Activated CD8-positive, alpha-beta memory T cell treated with anti-CD3 and anti-CD28 coated beads, Interleukin-2, amount 50 U/mL, for 4 hours (primary cell): ENCODE data around the gene OR11A1.

Experiments
- DNase-seq: peaks from one replicate; pipeline ENCODE4 v3.0.0-alpha.2; 2020

The OR11A1 gene, protein sequence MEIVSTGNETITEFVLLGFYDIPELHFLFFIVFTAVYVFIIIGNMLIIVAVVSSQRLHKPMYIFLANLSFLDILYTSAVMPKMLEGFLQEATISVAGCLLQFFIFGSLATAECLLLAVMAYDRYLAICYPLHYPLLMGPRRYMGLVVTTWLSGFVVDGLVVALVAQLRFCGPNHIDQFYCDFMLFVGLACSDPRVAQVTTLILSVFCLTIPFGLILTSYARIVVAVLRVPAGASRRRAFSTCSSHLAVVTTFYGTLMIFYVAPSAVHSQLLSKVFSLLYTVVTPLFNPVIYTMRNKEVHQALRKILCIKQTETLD

DNA sequence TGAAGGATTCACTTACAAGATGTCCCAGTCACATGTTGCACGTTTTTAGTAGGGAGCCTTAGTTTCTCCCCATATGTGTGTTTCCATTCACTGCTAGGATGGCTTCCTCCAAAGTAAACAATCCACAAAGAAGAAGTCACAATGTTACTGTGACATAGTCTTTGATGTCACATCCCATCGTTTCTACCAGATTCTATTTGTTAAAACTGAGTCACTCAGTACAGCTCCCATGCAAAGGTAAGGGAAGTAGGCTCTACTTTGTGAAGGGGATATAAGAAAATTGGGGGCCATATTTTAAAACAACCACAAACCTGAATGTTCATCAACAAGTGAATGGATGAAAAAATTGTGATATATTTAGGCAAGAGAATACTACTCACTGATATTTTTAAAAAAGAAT is at the start of gene OR11A1, which contains the start of gene OR2H1:
TSS of gene OR11A1 (minus strand) at position 101 of the 400 bp plus-strand sequence. CDS start 29,430 bp downstream, outside the sequence.
TSS of gene OR2H1 (plus strand) at position 185 of the 400 bp plus-strand sequence. CDS start 4,615 bp downstream, outside the sequence.
- DNase-seq, result no peak

DNA sequence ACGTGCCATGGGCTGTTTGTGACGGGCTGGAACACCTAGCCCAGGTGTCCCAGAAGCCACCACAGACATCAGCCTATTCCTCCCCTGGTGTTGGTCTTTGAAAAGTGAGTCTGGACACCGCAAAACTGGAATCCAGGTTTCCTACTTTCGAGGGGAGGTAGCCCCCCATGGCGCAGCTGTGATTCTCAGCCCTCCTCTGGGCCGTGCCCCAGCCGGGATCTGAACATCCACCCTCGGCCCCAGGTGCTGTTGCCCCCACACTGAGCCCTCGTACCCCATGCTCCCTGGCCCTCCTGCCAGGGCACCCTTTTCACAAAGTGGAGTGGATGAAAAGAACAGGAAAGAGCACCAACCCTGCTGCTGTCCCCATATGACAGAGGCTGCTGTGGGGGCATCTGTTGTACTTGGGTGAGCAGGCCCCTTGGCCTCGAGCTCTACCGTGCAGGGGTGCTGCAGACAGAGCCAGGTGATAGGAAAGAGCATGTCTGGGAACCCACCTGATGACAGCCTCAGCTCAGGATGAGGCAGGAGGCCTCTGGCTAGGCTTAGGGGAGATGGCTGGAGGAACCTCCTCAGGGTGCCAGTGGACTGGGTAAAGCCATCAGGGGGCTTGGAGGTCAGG is 49.7 kb upstream of the OR11A1 start:
- DNase-seq, result no peak

DNA sequence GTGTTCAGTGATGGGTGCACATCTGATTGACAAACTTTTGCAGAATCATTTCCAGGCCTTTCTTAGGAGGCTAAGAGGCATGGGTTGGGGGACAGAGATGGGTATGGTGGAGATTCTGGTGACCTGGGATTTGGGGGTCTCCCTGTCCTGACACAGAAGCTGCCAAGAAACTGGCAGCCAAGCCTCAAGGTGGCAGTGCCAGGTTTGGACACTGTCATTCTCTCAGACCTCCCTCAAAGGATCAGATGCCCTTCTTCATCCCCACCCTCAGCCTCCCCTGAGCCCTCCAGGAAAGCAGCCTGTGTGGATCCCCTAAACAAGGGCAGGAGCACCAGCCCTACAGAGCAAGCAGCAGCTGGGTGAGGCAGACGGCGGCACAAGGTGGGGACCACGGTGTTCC is 48.9 kb upstream of the OR11A1 start:
- DNase-seq, result no peak

DNA sequence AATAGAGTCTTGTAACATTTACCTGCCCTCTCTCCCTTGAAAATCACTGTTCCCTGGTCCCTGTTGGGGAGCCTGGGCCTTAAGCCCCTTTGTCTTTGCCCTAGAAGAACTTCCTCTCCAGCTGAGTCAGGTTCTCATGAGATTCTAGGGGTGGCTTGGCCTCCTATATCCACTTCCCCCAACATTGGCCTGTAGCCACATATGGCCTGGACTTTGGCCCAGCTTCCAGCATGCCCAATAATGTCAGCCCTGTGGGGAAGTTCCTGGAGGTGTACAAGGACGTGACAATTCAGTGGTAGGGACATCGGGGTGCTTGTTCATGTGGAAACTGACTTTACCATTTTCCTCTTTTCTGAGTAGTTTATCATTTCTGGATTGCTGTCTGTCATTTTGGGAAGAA is 48.1 kb upstream of the OR11A1 start:
- DNase-seq, result no peak

DNA sequence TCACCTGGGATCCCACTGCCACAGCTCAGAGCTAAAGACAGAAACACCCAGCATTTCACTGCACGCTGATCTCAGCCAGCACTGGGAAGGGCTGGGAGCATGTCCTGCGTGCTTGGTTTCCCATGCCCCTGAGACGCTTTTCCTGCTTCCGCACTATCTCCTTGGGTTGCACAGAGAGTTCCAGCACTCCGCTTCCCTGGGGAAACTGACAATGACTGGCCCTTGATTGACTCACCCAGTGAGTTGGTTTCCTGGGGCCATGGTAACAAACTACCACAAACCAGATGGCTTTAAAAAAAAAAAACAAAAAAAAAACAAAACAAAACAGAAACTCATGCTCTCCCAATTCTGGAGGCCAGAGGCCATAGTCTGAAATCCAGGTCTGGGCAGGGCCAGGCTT is 45.7 kb upstream of the OR11A1 start:
- no peak for DNase-seq

DNA sequence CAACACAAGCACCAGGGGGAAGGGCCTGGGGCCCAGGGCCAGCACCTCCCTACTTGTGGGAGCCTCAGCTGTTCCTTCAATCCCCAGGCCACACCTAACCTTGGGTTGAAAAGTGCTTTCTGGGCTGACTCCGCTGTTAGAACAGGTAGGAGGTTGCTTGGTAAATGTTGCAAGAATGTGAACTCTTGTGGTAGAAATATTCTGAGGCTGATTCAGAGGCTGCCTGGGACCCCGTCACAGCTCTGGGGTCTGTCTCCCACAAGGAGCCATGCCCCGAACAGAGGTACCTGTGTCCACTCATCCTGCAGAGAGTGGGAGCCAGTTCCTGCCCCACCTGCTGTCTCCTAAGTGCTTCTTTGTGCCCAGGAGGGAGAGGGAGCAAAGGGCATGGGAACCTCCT is 45.3 kb upstream of the OR11A1 start:
- DNase-seq, result no peak

DNA sequence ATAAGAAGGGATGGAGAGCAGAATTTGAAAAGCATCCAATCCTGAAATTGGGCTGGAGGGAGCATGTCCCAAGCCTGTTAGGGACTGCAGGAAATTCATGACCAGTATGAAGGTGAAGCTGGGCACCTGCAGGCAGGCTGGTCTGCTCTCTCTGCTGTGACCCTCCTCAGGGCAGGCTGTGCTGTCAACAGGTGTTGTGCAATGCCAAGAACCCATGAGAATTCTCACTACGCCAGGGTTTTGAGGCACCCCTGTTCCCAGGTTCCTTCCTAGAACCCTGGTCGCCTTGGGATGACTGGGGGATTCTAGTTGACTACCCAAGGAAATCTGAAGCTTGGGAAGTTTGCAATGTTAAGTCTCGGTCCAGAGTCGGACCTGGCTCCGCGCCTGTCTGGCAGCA is 44.2 kb upstream of the OR11A1 start:
- no peak for DNase-seq

DNA sequence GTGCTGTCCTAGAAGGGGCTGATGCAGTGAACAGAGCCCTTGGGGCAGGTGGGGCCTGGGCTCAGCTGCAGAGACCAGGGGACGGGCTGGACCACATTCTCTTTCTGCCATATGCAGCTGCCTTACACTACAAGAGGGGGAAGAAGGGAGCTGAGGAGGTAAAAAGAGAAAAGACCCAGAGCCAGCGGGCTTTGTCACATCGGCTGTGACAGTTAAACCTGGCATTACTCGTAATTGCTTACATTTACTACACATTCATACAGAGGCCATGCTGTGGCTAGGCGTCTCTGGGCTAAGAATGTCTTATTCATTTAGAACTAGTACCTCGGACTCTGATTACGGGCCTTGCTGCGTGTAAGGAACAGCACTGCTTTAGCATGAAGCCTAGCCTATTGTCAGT is 43.7 kb upstream of the OR11A1 start:
- DNase-seq, result no peak

DNA sequence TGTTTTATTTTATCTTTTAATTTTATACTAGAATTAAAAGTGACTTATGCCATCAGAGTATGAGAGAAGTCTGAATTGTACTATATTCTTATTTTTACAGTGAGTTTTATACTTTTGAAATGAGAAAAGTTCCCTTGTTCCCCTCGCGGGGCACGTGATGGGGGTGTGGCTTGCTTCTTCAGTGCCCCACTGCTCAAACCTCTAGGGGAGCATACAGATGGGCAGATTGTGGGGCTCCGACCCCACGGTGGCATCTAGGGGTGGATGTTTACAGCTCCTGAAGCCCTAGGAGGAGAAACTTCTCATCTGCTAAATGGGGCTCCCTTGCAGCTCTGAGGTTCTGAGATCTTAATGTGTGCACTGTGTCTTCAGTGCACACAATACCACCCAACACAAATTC is 42.8 kb upstream of the OR11A1 start:
- no peak for DNase-seq

DNA sequence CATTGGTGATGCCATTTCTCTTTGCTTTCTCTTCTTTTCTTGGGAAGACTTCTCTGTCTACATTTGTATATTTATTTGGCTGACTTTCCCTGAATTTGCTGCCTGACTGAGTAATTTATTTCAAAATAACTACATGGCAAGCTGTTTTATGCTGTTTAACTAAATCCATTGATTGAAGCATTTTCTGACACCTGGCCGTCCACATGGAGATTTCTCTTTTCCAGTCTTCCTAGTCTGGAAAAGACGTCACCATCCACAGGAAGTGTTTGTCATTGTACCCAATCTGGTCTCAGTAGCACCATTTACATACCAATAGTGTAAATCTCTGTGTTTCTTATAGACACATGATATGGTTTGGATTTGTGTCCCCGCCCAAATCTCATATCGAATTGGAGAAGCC is 40.1 kb upstream of the OR11A1 start:
- DNase-seq, result no peak

DNA sequence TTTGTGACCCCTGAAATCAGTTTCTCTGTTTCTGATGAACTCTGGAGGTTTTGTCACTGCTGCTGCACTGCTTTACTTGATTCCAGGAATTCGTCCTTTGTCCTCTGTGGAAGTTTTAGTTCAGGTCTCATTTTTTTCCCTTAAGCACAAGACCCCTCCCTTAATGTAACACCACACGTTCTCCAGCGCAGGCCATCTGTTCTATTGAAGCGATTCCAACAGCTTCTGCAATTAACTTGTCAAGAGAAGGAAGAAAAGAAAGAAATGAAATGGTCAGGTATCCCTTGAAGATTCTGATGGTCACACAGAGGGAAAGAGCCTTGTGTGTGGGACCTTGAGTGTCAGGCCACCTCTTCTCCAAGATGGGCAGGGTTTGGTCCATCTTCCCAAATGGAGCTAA is 38.7 kb upstream of the OR11A1 start:
- no peak for DNase-seq

DNA sequence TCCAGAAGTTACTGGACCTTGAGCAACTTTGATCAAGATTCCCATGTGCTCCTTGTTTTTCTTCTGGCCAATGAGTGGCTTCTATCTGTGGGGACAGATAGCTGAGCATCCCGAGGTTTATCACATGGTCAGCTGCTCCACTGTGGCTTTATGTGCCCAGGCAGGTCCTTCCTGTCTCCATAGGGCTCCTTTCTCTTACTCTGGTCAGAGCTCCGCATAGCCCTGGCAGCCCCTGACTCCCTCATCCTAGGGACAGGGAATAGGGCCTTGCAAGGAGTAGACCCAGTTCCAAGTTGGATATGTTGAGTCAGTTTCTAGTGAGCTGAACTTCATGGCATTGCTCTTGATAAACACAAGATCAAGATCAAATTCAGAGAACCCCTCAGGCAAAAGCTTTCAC is 37.3 kb upstream of the OR11A1 start:
- DNase-seq, result no peak

DNA sequence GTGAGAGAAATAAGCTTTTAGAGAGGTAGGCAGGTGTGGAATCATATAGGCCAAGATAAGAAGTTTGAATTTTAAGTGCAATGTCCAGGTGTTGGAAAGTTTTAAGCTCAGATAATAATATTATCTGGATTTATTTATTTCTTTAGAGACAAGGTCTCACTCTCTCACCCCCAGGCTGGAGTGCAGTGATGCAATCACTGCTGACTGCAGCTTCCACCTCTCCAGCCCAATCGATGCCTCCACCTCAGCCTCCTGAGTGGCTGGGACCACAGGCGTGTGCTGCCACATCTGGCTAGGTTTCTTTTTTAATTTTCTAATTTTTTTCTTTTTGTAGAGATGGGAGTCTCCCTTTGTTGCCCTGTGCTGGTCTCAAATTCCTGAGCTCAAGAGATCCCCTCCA is 36.4 kb upstream of the OR11A1 start:
- DNase-seq, result no peak

DNA sequence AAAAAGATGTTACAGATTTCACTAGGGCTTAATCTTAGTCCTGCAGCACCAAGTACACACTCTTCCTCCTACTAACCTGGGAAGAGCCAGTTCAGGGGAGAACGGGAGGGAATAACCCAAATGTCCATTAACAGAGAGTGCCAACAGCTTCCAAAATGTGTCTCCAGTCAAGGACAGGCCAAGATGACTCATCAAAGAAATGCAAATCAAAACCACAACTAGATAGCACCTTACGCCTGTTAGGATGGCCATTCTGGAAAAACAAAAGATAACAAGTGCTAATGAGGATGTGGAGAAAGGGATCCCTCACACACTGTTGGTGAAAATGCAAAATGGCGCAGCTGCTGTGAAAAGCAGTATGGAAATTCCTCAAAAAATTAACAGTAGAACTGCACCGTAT is 34.7 kb upstream of the OR11A1 start:
- no peak for DNase-seq

DNA sequence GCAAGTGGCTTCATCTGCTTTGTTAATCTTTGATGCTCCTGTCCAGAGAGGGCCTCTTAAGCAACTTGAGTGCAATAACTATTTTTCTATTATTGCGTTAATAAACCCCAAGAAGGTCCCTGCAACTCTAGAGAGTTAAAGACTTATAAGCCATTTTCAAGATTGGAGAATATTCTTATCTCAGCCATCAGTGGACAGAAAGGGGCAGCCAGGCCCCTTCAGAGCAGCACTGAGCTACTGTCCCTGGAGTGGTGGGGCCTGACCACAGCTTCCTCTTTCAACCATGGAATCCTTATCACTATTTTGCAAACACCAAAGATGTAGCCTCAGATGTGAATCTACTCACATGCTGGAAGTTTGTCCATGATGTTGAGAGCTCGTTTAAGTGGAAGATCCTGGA is 33.7 kb upstream of the OR11A1 start:
- no peak for DNase-seq

DNA sequence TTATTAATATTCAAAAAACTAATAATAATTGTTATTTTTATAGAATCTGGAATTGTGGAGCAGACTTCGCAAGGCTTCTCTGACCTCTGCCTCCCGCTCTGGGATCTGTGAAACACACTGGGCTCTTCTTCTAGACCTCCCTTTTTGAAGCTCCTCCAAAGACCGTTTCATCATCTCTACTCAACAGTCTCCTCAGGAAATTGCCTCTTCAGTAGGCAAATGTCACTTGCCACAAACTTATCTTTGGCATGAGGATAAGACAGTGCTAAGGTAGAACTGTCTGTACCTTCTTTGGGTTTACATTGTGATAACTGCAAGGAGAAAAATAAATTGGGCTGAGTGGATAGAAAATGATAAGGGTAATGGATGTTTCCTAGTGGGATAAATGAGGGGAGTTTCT is 33.2 kb upstream of the OR11A1 start:
- no peak for DNase-seq

DNA sequence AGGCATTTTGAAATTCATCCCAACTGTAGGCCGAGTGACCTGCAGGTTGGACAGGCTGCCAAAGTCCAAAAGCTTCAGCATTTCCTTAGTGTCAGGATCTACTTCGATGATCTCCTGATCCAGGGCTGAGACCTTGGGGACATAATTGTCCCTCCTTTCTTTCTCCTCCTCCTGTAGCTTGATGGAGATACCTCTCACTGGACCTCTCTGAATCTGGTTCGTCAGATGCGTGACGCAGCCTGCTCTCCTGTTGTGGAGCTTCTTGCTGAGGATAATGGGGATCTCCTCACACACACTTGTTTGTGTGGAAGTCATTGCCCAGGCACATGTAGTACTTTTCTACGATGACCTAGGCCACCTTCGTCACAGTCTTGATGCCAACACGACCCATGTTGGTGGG is 32.4 kb upstream of the OR11A1 start:
- DNase-seq, result no peak

DNA sequence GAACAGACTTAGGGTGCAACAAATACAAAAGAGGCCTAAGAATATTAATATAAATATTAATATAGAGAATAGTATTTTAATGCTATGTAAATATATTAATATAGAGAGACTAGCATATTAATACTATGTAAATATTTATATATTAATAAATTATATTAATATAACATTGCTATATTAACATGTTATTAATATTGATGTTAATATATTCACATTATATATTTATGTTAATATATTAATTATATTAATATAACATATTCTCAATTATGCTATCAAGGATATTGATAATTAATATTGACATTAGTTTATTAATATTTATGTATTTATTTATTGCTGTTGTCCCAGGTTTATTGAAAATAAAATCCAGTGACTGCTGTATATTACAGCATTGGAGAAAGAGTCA is 32.0 kb upstream of the OR11A1 start:
- DNase-seq, result no peak

DNA sequence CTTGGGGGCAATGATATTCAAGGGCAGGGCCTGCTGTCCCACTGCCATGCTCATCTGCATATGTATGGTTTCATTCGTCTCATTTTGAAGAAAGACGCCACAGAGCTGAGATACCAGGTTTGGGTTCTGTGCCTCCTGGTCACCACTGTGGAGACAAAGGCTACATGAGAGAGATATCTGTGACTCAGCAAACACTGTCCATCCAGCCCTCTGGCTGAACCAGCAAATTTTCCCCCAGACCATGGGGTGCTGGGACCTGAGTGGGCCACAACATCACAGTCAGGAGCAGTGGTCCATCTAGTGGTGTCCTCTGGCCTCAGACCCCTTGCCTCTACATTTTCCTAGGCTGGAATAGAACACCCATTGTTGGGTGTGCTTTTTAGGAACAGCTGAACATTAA is 30.8 kb upstream of the OR11A1 start, which contains the start of gene MAS1L:
TSS of gene MAS1L (minus strand) at position 297 of the 400 bp plus-strand sequence. CDS start at position 243, 54 bp downstream.
- no peak for DNase-seq

DNA sequence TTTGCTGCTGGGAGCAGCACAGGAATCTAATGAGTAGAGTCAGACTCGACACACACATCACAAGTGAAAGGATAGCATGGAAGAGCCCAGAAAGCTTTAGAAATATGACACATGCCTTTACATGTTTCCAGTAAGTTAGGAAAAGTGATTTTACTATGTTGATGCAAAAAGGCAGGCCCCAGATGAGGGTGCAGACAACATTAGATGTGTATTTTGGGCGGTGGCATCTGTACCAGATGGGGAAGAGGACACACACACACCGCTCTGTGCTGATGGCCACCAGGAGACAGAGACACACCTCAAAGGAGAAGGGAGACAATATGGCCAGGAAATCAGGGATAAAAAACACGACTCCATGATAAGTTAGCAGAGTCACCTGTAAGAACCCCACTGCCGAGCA is 30.3 kb upstream of the OR11A1 start:
- no peak for DNase-seq

DNA sequence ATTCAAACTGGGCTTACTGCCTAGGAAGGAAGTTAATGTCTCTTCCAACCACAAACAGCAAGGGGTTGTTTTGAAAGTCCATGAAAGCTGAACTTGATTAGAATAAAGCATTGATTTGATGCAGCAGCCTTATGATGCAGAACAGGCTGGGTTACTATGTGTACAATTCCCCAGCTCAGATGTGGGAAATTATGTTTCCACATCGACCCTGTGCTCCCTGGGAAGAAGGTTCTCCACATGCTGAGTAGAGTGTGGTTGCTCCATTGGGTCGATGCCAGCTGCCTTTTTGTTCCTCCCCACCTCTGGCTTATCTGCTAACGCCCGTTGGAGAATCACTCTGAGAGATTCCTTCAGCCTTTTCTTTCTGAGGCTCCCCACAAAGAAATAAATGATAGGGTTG is 29.7 kb upstream of the OR11A1 start:
- no peak for DNase-seq

DNA sequence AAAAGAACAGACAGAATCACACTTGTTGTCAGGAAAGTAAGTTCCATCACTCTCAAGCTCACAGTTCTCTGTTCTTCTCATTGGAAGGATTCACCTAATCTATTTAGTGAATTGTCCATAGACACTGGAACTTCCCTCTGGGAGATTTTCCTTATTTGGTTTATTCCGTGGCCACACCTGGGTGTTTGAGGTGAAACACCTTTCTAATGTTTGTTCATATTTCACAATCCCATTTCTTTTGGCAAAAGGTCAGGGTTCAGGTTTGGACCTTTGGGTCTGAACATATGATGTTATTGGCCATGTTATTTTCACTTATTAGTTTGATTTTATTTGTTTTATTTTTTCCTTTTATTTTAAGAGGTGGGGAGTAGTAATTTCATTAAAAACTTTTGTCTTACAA is 26.9 kb upstream of the OR11A1 start:
- no peak for DNase-seq

DNA sequence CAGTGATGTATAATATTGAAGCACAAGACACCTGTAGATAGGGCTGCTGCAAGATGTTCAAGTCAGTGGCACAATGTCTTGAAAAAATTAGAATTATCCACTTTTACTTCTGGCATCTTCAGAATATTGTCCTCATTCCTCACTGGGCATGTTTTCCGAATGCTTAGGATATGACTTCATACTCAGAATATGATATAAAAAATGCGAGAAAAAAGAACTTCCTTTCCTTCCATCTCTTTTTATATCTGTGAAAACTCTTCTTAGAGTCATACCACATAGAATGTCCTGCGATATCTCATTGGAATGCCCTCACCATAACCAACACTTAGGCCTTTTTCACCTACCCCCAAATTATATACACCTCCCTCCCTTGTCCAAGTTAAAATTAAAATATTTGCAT is 26.3 kb upstream of the OR11A1 start:
- no peak for DNase-seq

DNA sequence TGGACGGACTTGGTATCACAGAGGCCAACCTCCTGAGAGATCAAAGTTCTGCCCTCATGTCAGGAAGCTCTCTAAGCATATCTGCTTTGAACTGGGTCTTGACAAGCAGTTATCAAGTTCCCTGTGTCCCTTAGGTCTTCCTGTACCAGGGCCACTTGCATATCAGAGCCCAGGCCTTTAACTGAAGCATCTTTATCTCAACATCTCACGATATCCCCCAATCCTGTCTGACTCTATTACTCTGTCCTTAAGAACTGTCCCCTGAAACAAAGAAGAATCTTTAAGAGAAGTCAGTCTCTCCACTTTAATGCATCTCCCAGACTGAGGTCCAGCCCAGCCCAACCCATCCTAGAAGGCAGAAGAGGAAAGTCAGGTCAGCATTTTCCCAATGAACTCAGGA is 22.7 kb upstream of the OR11A1 start:
- DNase-seq, result no peak

DNA sequence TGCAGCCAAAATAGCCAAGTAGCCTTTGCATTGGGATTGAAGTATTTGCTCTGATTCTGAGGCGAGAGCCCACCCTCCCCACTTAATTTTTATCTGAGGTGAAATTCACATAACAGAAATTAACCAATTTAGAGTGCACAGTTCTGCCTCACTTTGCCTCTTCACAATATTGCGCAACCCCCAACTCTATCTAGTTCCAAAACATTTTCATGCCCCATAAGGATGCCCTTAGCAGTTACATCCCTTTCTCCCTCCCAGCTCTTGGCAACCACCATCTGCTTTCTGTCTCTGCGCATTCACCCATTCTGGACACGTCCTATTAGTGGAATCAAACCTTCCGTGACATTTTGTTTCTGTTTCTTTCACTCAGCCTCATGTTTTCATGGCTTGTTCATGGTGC is 21.9 kb upstream of the OR11A1 start:
- DNase-seq, result no peak
